ENCODE measurements around the gene UBLCP1. TPM values are rescaled to one million over a fixed set of nuclear protein-coding genes. Genes with fewer than 3 reads are reported as not detected.

UBLCP1 gene
- total and polyA plus RNA-seq, 2 donors (not counting 1 experiment from before 2014, with no cell fraction given): 13.9 to 30.4 TPM

DNA sequence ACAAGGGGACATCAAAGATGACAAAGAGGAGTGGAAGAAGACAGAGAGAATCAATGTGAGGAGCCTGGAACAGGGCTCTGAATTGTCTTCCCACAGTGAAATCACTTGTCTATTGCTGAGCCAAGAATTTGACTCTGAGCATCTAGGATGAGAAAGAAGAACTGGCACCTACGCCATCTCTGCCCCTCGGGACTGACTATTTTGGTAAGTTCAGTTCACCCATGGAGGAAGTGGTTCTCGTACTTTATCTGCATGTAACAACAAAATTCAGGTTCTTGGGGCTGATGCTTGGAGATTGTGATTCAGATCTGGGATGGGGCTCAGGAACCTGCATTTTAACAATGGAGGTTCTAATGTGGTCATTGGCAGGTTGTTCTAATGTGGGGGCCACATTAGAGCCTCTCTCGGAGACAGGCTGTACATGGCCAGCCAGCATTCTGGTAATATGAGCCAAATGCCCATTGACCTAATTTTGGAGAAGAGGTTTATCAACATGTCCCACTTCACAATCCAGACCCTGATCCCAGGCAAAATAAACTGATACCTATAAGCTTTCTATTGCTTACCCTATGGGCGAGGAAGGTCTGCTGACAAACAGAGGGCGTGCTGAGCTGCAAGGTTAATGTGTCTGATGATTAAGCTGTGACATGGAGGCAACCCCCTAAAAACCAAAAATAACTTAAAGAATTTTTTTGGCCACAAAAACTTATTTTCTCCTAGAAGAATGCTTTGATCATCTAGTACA is 69.9 kb downstream of the UBLCP1 start:
- H3K27me3 ChIP-seq (ENCODE audit: control insufficient read depth, insufficient read depth, low read length): no peaks in the 10 kb centered on the region
- H3K9me3 ChIP-seq (ENCODE audit: control insufficient read depth, insufficient read depth, low read depth, low read length): no peaks in the 10 kb centered on the region
- H3K4me3 ChIP-seq (replicated peaks in 1 of 4; ENCODE audit: control extremely low read depth in 1 of 4, insufficient read depth in 1 of 4, low read depth in 3 of 4, low read length in 4 of 4): no peak overlapping the region
- no peaks in the 10 kb centered on the region for H4K20me1 ChIP-seq (ENCODE audit: control insufficient read depth, extremely low read depth, insufficient read depth, low read length)
- H3K79me2 ChIP-seq (ENCODE audit: control insufficient read depth, insufficient read depth, low read length): no peaks in the 10 kb centered on the region
- no peak overlapping the region for H3K27ac ChIP-seq (ENCODE audit: insufficient read depth, low read length)
- H3K4me1 ChIP-seq (ENCODE audit: control insufficient read depth, extremely low read depth, insufficient read depth, low read length): peaks cover 11% of the 10 kb centered on the region
- H3K36me3 ChIP-seq (ENCODE audit: control insufficient read depth, insufficient read depth, low read length): no peaks in the 10 kb centered on the region
- no peak overlapping the region for H2AFZ ChIP-seq (ENCODE audit: low read length)
- H3K9ac ChIP-seq (ENCODE audit: insufficient read depth, low read length): no peak overlapping the region
- H3K4me2 ChIP-seq (ENCODE audit: extremely low read depth, insufficient read depth, low read length): no peak overlapping the region
- peak in 1 of 2 donors; percentile 26 for DNase-seq (ENCODE audit: low read depth in 2 of 2)
- TF ChIP-seq, protein P1, sequence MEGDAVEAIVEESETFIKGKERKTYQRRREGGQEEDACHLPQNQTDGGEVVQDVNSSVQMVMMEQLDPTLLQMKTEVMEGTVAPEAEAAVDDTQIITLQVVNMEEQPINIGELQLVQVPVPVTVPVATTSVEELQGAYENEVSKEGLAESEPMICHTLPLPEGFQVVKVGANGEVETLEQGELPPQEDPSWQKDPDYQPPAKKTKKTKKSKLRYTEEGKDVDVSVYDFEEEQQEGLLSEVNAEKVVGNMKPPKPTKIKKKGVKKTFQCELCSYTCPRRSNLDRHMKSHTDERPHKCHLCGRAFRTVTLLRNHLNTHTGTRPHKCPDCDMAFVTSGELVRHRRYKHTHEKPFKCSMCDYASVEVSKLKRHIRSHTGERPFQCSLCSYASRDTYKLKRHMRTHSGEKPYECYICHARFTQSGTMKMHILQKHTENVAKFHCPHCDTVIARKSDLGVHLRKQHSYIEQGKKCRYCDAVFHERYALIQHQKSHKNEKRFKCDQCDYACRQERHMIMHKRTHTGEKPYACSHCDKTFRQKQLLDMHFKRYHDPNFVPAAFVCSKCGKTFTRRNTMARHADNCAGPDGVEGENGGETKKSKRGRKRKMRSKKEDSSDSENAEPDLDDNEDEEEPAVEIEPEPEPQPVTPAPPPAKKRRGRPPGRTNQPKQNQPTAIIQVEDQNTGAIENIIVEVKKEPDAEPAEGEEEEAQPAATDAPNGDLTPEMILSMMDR (conservative IDR thresholded peaks at IDR 0.05 in 1 of 2, IDR thresholded peaks at IDR 0.05 in 1 of 2; ENCODE audit: low read depth in 1 of 2, low read length in 2 of 2): no peak
- no peak for TF ChIP-seq EZH2 (IDR thresholded peaks at IDR 0.05; ENCODE audit: low read length, missing control alignments)

- Histone ChIP-seq H3K27me3 (ENCODE audit: control insufficient read depth, insufficient read depth, low read length) (no peaks in the 10 kb centered on the region), H3K4me2 (ENCODE audit: extremely low read depth, insufficient read depth, low read length) (no peak overlapping the region), H3K36me3 (ENCODE audit: control insufficient read depth, insufficient read depth, low read length) (no peaks in the 10 kb centered on the region), H3K4me3 (replicated peaks in 1 of 4; ENCODE audit: control extremely low read depth in 1 of 4, insufficient read depth in 1 of 4, low read depth in 3 of 4, low read length in 4 of 4) (no peak overlapping the region), H3K27ac (ENCODE audit: insufficient read depth, low read length) (no peak overlapping the region), H3K9me3 (ENCODE audit: control insufficient read depth, insufficient read depth, low read depth, low read length) (no peaks in the 10 kb centered on the region), H3K4me1 (ENCODE audit: control insufficient read depth, extremely low read depth, insufficient read depth, low read length) (peaks cover 13% of the 10 kb centered on the region), H4K20me1 (ENCODE audit: control insufficient read depth, extremely low read depth, insufficient read depth, low read length) (no peaks in the 10 kb centered on the region), H2AFZ (ENCODE audit: low read length) (no peak overlapping the region), H3K79me2 (ENCODE audit: control insufficient read depth, insufficient read depth, low read length) (no peaks in the 10 kb centered on the region), H3K9ac (ENCODE audit: insufficient read depth, low read length) (no peak overlapping the region)
- TF ChIP-seq EZH2 (IDR thresholded peaks at IDR 0.05; ENCODE audit: low read length, missing control alignments): no peak
- TF ChIP-seq, protein P1 (conservative IDR thresholded peaks at IDR 0.05 in 1 of 2, IDR thresholded peaks at IDR 0.05 in 1 of 2; ENCODE audit: low read depth in 1 of 2, low read length in 2 of 2): no peak
- DNase-seq (ENCODE audit: low read depth in 2 of 2): peak in 1 of 2 donors; percentile 34
Measured at GRCh38 chr5:159333545-159333925, 70.4 kb downstream of the UBLCP1 start.

Other genes starting within 250 kb of the UBLCP1 start
- 0.99 and 2.1 TPM in 2 replicates for gene EBF1, start 163.4 kb upstream of the UBLCP1 start, total RNA-seq
- gene EBF1, start 163.4 kb upstream of the UBLCP1 start, polyA plus RNA-seq: 2.6 and 18.3 TPM in 2 replicates
- gene RNF145, start 53.7 kb upstream of the UBLCP1 start, total RNA-seq: 54.2 and 57.8 TPM in 2 replicates
- gene RNF145, start 53.7 kb upstream of the UBLCP1 start, polyA plus RNA-seq: 74.7 and 75.0 TPM in 2 replicates
- gene IL12B, start 67.2 kb downstream of the UBLCP1 start, total RNA-seq: not detected in 2 replicates
- not detected in 2 replicates for gene IL12B, start 67.2 kb downstream of the UBLCP1 start, polyA plus RNA-seq

All from fibroblast of lung (primary cell).